Mucosa of rectum (tissue), 2 donors: ENCODE data around the gene ELMOD3.
A peak's percentile ranks its signal among the peaks of the same experiment; 100 is the strongest.

Experiments
- H3K27ac ChIP-seq, 2 donors: one replicate each; pipeline ENCODE4 v1.7.0; 2013; ENCODE audit warnings: inconsistent platforms in 2 of 2, low read depth in 2 of 2, low read length in 2 of 2
- H3K27me3 ChIP-seq, 2 donors: one replicate each; pipeline ENCODE4 v1.7.0; 2013; ENCODE audit warnings: low read length in 2 of 2; ENCODE audit not compliant: control insufficient read depth in 2 of 2, insufficient read depth in 2 of 2
- H3K36me3 ChIP-seq, 2 donors: one replicate each; pipeline ENCODE4 v1.7.0; 2013; ENCODE audit warnings: low read length in 2 of 2; ENCODE audit not compliant: control insufficient read depth in 2 of 2, insufficient read depth in 2 of 2
- H3K4me1 ChIP-seq, 2 donors: one replicate each; pipeline ENCODE4 v1.7.0; 2013; ENCODE audit warnings: low read length in 2 of 2, mild to moderate bottlenecking in 1 of 2; ENCODE audit not compliant: control insufficient read depth in 2 of 2, insufficient read depth in 2 of 2
- H3K4me3 ChIP-seq, 2 donors: one replicate each; pipeline ENCODE4 v1.7.0; 2013; ENCODE audit warnings: low read length in 2 of 2
- H3K9ac ChIP-seq, 2 donors: one replicate each; pipeline ENCODE4 v1.7.0; 2013; ENCODE audit warnings: low read length in 2 of 2, low read depth in 1 of 2, mild to moderate bottlenecking in 1 of 2
- H3K9me3 ChIP-seq, 2 donors: one replicate each; pipeline ENCODE4 v1.7.0; 2013; ENCODE audit warnings: low read length in 2 of 2; ENCODE audit not compliant: control insufficient read depth in 2 of 2
- donor health status: healthy.
- donor health status: Normal muscosa, but diverticular disease.

Gene ELMOD3

GRCh38 chr2:85430752-85431569 is 76.4 kb downstream of the ELMOD3 start:
- Histone ChIP-seq H3K4me1 (peaks cover 14 to 22% of the 10 kb centered on the region in 2 donors), H3K27me3 (no peaks in the 10 kb centered on the region), H3K9me3 (no peaks in the 10 kb centered on the region), H3K9ac (no peak overlapping the region), H3K4me3 (no peak overlapping the region), H3K27ac (no peak overlapping the region), H3K36me3 (no peaks in the 10 kb centered on the region)

DNA sequence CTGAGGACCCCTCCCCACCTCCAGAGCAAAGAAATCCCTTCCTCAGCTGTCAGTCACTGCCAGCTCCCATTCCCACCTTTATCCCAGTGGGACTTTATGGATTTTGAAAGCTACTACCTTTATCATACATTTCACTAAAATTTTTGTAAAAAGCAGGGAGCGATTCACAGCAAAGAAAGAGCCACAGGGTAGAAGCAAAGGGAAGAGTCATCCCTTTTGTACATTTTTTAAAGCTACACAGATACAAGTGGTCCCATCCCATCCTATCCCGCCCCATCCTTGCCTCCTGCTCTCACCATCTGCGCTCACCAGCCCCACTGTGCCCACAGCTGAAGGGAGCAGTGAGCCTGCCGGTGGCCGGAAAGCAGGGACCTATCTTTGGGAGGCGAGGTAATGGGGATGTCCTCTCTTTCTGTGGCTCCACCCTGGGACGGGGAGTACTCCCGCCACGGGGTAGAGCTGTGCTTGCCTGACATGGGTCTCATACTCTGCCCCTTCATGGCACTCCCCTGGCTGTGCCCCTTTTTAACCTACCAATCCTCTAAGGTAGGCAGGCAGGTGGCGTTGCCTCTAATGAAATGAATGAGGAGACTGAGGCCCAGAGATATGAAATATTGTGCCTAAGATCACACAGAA is 77.1 kb downstream of the ELMOD3 start:
- no peaks in the 10 kb centered on the region for H3K36me3 ChIP-seq
- no peak overlapping the region for H3K27ac ChIP-seq
- no peaks in the 10 kb centered on the region for H3K27me3 ChIP-seq
- H3K4me3 ChIP-seq = no peak overlapping the region
- H3K9ac ChIP-seq = no peak overlapping the region
- H3K9me3 ChIP-seq = no peaks in the 10 kb centered on the region
- H3K4me1 ChIP-seq = peaks cover 14 to 22% of the 10 kb centered on the region in 2 donors

DNA sequence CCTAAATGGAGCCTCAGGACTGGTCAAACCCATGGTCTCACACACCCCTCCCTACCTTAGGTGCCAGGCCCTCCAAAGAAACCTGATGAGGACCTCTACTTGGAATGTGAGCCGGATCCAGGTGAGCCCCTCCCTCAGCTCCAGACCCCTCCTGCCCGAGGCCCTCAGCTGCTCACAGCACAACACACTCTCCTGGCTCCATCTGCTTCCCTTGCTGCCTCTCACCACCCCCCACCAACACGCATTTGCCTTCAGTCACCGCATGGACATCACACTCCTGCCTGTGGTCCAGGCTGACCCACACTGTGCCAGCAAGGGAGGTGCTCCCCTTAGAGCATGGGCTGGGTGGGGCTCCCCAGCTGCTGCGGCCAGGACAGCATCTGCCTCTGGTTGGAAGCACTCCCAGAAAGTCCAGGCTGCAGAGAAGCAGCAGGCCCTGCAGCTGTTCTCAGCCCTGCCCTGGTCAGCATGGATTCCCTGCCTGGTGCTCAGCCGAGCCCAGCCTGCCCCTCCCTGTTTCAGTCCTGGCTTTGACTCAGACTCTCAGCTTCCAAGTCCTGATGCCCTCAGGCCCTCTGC is 79.0 kb downstream of the ELMOD3 start:
- Histone ChIP-seq H3K27ac (peak overlapping the region; percentile 52 to 80), H3K4me3 (no peak overlapping the region), H3K9ac (no peak overlapping the region), H3K9me3 (no peaks in the 10 kb centered on the region), H3K27me3 (no peaks in the 10 kb centered on the region), H3K4me1 (peaks cover 18 to 23% of the 10 kb centered on the region in 2 donors), H3K36me3 (no peaks in the 10 kb centered on the region)

DNA sequence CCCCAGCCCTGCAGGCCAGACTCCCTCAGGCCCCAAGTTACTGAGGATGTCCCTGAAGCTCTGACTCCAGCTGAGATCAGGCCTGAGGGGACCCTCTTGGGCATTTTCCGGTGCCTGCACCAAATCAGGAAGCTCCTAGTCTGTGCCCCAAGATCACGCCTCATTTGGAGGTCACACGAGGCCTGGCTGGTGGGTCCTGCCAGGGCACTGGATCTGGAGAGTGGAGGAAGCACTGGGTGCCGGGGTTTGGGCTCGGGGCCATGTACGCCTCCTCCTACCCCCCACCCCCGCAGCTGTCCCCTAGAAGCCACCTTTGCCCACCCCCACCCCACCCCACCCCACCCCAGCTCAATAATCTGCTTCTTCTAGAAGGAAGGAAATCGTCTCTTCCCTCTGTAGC is 80.1 kb downstream of the ELMOD3 start:
- peak overlapping the region in 1 of 2 donors; percentile 52 for H3K27ac ChIP-seq
- H3K9me3 ChIP-seq = no peaks in the 10 kb centered on the region
- peak overlapping the region in 1 of 2 donors; percentile 30 for H3K9ac ChIP-seq
- peaks cover 18 to 23% of the 10 kb centered on the region in 2 donors for H3K4me1 ChIP-seq
- H3K27me3 ChIP-seq = no peaks in the 10 kb centered on the region
- H3K4me3 ChIP-seq = no peak overlapping the region
- no peaks in the 10 kb centered on the region for H3K36me3 ChIP-seq

DNA sequence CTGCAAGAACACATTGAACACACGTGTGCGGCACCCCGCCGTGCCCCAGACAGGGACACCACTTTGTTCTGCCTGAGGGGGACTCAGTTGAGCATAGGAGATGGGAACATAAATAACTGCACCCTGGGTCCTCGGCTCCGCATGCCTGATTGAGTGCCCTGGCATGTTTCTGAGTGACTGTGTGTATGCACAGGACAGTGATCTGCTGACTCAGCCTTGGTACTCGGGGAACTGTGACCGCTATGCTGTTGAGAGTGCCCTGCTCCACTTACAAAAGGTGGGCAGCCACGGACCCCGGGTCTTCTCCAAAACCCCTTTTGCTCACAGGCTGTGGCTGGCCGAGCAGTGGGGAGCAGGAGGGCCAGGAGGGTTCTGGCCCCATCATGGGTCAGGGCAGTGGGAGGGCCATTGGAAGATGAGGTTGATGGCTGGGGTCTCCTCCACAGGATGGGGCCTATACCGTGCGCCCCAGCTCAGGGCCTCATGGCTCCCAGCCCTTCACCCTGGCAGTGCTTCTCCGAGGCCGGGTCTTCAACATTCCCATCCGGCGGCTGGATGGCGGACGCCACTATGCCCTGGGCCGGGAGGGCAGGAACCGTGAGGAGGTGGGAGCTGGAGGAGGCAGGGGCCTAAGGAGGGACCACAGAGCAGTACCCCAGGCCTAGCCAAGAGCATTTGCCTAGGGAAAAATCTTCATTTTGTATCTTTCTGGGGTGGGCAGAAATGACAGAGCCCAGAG is 80.8 kb downstream of the ELMOD3 start:
- peaks cover 18 to 23% of the 10 kb centered on the region in 2 donors for H3K4me1 ChIP-seq
- no peaks in the 10 kb centered on the region for H3K27me3 ChIP-seq
- H3K36me3 ChIP-seq = no peaks in the 10 kb centered on the region
- H3K9ac ChIP-seq = no peak overlapping the region
- no peaks in the 10 kb centered on the region for H3K9me3 ChIP-seq
- no peak overlapping the region for H3K4me3 ChIP-seq
- no peak overlapping the region for H3K27ac ChIP-seq

- no peak overlapping the region for H3K4me3 ChIP-seq
- H3K27ac ChIP-seq = peak overlapping the region; percentile 86
- H3K4me1 ChIP-seq = peaks cover 18 to 23% of the 10 kb centered on the region in 2 donors
- H3K27me3 ChIP-seq = no peaks in the 10 kb centered on the region
- H3K36me3 ChIP-seq = no peaks in the 10 kb centered on the region
- H3K9ac ChIP-seq = no peak overlapping the region
- H3K9me3 ChIP-seq = no peaks in the 10 kb centered on the region
Measured at GRCh38 chr2:85435981-85436835, 81.6 kb downstream of the ELMOD3 start.

- H3K36me3 ChIP-seq = no peaks in the 10 kb centered on the region
- H3K9ac ChIP-seq = peak overlapping the region; percentile 47 to 64
- H3K9me3 ChIP-seq = no peaks in the 10 kb centered on the region
- peak overlapping the region; percentile 13 to 49 for H3K4me3 ChIP-seq
- peaks cover 18 to 23% of the 10 kb centered on the region in 2 donors for H3K4me1 ChIP-seq
- peak overlapping the region; percentile 86 for H3K27ac ChIP-seq
- no peaks in the 10 kb centered on the region for H3K27me3 ChIP-seq
Measured at GRCh38 chr2:85436836-85437487, 82.4 kb downstream of the ELMOD3 start.

DNA sequence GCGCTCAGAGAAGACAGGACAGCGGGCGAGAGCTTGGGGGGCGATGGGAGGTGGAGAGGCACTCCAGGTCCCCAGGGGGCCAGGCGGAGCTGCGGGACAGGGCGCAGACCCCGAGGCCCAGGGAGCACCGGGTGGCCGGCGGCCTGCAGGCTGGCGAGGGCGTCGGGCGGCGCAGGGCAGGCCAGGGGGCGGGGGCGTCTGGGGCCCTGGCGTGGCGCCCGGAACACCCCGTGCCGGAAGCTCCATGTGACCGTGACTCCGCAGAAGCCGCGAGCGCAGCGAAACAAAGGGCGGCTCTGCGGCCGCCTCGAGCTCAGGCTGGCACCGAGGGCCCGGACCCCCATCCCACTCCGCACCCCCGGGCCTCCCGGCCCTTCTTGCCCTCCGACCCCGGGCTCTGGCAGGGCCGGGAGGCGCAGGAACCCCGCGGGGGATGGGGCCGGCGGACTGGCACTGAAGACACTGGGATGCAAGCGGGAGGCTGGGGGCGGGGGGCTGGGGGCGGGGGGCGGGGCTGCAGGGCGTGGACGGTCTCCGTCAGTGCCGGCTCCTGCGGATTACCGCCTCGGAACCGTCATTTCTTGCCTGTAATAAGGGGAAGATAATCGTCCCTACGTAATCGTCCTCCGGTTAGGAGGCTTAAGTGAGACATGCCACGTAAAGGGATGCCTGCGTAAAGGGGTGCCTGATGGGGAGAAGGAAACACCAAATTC is 83.1 kb downstream of the ELMOD3 start:
- no peaks in the 10 kb centered on the region for H3K27me3 ChIP-seq
- peak overlapping the region; percentile 49 to 77 for H3K4me3 ChIP-seq
- no peaks in the 10 kb centered on the region for H3K36me3 ChIP-seq
- H3K27ac ChIP-seq = peak overlapping the region; percentile 86
- peak overlapping the region; percentile 58 to 64 for H3K9ac ChIP-seq
- peaks cover 18 to 23% of the 10 kb centered on the region in 2 donors for H3K4me1 ChIP-seq
- H3K9me3 ChIP-seq = no peaks in the 10 kb centered on the region
